ENCODE results near the gene CSF1.

CSF1 gene

DNA sequence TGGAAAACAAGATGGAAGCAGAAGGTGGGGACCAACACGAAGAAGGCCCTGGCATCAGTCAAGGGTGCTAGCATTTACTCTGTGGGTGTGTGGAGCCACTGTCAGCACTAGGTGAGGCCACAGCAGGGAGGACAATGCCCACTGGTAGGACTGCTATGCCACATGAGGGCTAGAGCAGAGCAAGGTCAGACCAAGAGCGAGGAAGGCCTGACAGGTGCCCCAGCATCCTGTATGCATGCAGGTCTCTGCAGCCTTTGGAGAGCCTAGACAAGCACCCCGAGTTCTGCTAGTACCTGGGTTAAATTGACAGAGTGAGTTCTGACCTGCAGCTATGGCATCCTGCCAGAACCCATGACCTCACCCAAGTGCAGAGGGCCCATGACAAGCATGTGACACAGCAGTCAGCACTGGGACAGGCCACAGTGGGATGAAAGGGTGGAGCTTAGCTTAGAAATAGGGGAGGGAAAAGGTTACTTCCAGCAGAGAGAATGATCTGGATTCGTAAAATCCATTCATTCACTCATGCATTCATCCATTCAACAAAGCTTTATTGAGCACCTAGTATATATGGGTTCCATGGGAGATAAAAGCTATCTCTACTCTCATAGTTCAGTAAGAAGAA is 9.0 kb upstream of the CSF1 start:
- DNase-seq: no peak

DNA sequence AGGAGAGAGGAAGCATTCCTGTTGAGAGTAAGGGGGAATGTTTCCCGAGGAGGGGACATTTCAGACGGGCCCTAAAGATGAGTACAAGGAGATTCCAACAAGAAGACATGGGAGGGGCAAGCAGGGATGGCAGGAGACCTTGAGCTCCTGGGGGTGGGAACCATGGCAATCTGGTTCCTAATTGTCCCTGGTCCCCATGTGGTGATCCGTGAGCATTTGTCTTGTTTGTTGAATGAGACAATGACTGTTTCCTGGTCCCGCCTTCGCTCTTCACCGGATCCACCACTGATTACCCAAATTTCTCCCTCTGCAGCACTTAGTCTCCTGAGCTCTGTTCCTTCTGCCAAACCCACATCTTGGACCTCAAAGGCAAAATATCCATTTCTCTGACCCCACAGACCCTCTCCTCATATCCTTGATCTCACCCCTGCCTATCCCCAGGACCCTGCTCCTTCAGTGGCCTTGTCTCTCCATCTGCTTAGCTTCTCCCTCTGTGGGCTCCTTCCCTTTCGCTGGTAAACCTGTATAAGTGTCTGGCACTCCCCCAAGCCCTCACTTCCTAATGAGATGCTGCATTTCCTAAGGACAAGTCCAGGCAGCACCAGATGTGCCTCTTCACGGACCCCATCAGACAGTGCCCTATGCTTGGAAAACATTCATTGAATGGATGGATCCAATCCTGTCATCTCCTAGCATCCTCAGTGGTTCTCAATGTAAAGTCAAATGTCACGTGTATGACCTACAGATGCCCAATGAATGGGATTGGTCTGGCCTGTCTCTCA is 8.3 kb upstream of the CSF1 start:
- no peak for DNase-seq

- DNase-seq: no peak
Observed at GRCh38 chr1:109903376-109903930, 7.2 kb upstream of the CSF1 start.

GRCh38 chr1:109904105-109904817 is 6.4 kb upstream of the CSF1 start:
- no peak for DNase-seq

DNA sequence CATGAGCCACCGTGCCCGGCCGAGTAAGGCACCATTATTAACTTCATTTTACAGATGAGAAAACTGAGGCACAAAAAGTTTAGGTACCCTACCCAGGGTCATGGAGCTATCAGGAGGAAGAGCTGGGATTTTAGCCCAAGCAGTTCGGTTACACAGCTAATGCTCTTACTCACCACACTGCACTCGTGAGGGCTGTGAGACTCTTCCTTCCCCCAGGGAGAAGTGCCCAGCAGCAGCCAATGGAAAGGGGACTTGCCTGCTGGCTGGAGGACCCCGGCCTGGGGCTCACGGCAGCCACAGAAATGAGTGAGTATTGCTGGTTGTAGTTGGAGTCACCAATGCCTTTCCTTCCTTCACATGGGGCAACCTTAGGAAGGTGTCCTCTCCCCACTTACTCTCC is 5.2 kb upstream of the CSF1 start:
- no peak for DNase-seq

GRCh38 chr1:109906160-109906838 is 4.3 kb upstream of the CSF1 start:
- DNase-seq: peak; percentile 64

- no peak for DNase-seq
Observed at GRCh38 chr1:109906839-109907180, 3.8 kb upstream of the CSF1 start.

- DNase-seq: no peak
Observed at GRCh38 chr1:109907190-109907774, 3.4 kb upstream of the CSF1 start.

DNA sequence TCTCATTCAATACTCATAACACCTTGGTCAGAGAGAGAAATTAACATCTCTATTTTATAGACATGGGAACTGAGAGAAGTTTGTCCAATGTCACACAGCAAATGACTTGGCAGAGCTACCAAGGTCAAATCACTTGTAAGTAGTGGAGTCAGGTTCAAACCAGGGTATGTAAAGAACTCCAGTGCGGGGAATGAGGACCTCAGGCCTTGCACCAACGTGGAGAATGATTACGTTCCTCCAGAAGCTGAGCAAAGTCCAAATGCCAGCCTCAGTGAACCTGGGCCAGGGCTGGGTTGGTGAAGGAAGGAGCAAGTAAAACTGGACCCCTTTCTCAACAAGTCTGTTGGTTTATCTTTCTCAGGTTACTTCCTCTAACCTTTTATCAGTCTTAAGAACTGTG is 1.8 kb upstream of the CSF1 start:
- no peak for DNase-seq

GRCh38 chr1:109909561-109909960 is 1.1 kb upstream of the CSF1 start:
- no peak for DNase-seq

- DNase-seq: peak; percentile 12
Observed at GRCh38 chr1:109910963-109911798, 532 bp downstream of the CSF1 start.

- DNase-seq: no peak
Observed at GRCh38 chr1:109912214-109912861, 1.7 kb downstream of the CSF1 start.

- DNase-seq: no peak
Observed at GRCh38 chr1:109912873-109913272, 2.2 kb downstream of the CSF1 start.

GRCh38 chr1:109913360-109913879 is 2.8 kb downstream of the CSF1 start:
- DNase-seq: no peak

GRCh38 chr1:109914587-109915240 is 4.1 kb downstream of the CSF1 start:
- no peak for DNase-seq

- no peak for DNase-seq
Observed at GRCh38 chr1:109917051-109917767, 6.6 kb downstream of the CSF1 start.

GRCh38 chr1:109917768-109918606 is 7.3 kb downstream of the CSF1 start:
- no peak for DNase-seq

- no peak for DNase-seq
Observed at GRCh38 chr1:109918671-109919070, 8.0 kb downstream of the CSF1 start.

DNA sequence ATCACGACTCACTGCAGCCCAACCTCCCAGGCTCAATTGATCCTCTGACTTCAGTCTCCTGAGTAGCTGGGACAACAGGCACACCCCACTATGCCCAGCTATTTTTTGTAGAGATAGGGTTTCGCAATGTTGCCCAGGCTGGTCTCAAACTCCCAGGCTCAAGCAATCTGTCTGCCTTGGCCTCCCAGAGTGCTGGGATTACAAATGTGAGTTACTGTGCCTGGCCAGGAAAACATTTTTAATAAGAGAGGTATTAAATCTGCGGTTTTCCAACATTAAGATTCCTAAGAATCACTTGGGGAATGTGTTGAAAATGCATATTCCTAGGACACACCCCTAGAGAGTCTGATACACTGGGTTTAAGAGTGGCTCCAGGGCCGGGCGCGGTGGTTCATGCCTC is 8.7 kb downstream of the CSF1 start:
- no peak for DNase-seq
